NT2/D1 (cell line): ENCODE measurements around the gene UBXN6.

Source experiments
- SUZ12 ChIP-seq: IDR thresholded peaks from 2 replicates; pipeline ENCODE4 v1.6.1; 2011; ENCODE audit not compliant: insufficient read length, insufficient read depth; ENCODE audit errors: extremely low read depth
- YY1 ChIP-seq: IDR thresholded peaks from 2 replicates; pipeline ENCODE4 v1.6.1; 2011; ENCODE audit not compliant: insufficient read length, insufficient read depth
- ZNF274 ChIP-seq: IDR thresholded peaks from 2 replicates; pipeline ENCODE4 v1.6.1; 2011; ENCODE audit warnings: mild to moderate bottlenecking, low read depth, low read length

- TF ChIP-seq YY1, result no peak
- no peak for TF ChIP-seq SUZ12
- TF ChIP-seq ZNF274, result no peak
Observed at GRCh38 chr19:4507150-4507452, 49.5 kb upstream of the UBXN6 start.
